GM12878 (cell line): ENCODE data around the gene CADPS. TPM values are rescaled to one million over a fixed set of nuclear protein-coding genes. Genes with fewer than 3 reads are reported as not detected.

Experiments
- ATAC-seq: fragments of 200-7000 bp; cut with Tn5 transposase; 3 replicates; pipeline ENCODE4 v1.9.1; 2020; ENCODE audit warnings: mild to moderate bottlenecking, moderate library complexity
- BruUV-seq: library from RNA; stranded (reverse); fragments of 400-500 nt; replicated peaks from 2 replicates; lab custom pipeline; 2021; lab: Mats Ljungman, UMichigan
- CTCF ChIA-PET: fragments of 300-600 bp; sonication (Branson Sonifier 250); formaldehyde crosslinking; extraction: SDS; loops from one replicate; lab custom pipeline; 2021; ENCODE audit warnings: inconsistent platforms; lab: Yijun Ruan, JAX
- POLR2A ChIA-PET: fragments of 350-600 bp; formaldehyde crosslinking; extraction: SDS; loops from one replicate; lab custom pipeline; 2021; ENCODE audit warnings: inconsistent platforms; lab: Charles Lee
- RAD21 ChIA-PET: fragments of 300-600 bp; sonication (Branson Sonifier 250); formaldehyde crosslinking; loops from one replicate; lab custom pipeline; 2023; ENCODE audit warnings: antibody characterized with exemption; ENCODE audit not compliant: unreplicated experiment; lab: Charles Lee
- SMC1A ChIA-PET: fragments of 300-600 bp; sonication (Branson Sonifier 250); formaldehyde crosslinking; loops from one replicate; lab custom pipeline; 2023; ENCODE audit not compliant: unreplicated experiment, uncharacterized antibody; lab: Charles Lee
- DNase-seq: peaks from one replicate; pipeline ENCODE4 v3.0.0-alpha.2; 2011; ENCODE audit warnings: low read depth, low spot score
- FAIRE-seq: peaks from 3 replicates; lab custom pipeline; 2011; peaks lifted over from hg19 to GRCh38; lab: Jason Lieb, UNC
- H2AFZ ChIP-seq: 2 replicates; pipeline ENCODE4 v1.6.0; 2011; ENCODE audit warnings: low read depth, low read length, control low read depth; ENCODE audit not compliant: control insufficient read depth
- H3K27ac ChIP-seq: 2 replicates; pipeline ENCODE4 v1.5.1; 2011; ENCODE audit warnings: control low read depth; ENCODE audit not compliant: control insufficient read depth, insufficient read depth
- H3K27me3 ChIP-seq, 2 experiments: replicated peaks in 1 of 2; 2 replicates each; pipeline versions ENCODE4 v1.6.0 to v1.6.1; 2011; ENCODE audit warnings: low read length in 1 of 2; ENCODE audit not compliant: control insufficient read depth in 2 of 2, insufficient read depth in 2 of 2
- H3K36me3 ChIP-seq, 2 experiments: 2 replicates each; pipeline ENCODE4 v1.5.1; 2011; ENCODE audit warnings: low read length in 1 of 2; ENCODE audit not compliant: control insufficient read depth in 2 of 2, insufficient read depth in 2 of 2
- H3K4me1 ChIP-seq: 2 replicates; pipeline ENCODE4 v1.6.1; 2011; ENCODE audit warnings: mild to moderate bottlenecking, low read length, moderate library complexity, mixed read lengths; ENCODE audit not compliant: control insufficient read depth, insufficient read depth
- H3K4me2 ChIP-seq: 2 replicates; pipeline ENCODE4 v1.6.0; 2011; ENCODE audit warnings: control low read depth; ENCODE audit not compliant: control insufficient read depth, insufficient read depth
- H3K4me3 ChIP-seq: fragments of 200-600 bp; sonication (generic); 2 replicates; pipeline ENCODE4 v1.5.1; 2016
- H3K79me2 ChIP-seq: 2 replicates; pipeline ENCODE4 v1.6.0; 2011; ENCODE audit warnings: low read length; ENCODE audit not compliant: control insufficient read depth, insufficient read depth
- H3K9ac ChIP-seq: 2 replicates; pipeline ENCODE4 v1.8.0; 2011; ENCODE audit warnings: low read length, control low read depth, mixed read lengths; ENCODE audit not compliant: control insufficient read depth, insufficient read depth
- H3K9me3 ChIP-seq: replicated peaks from 3 replicates; pipeline ENCODE4 v1.5.1; 2011; ENCODE audit warnings: mild to moderate bottlenecking, low read length; ENCODE audit not compliant: control insufficient read depth, insufficient read depth
- H4K20me1 ChIP-seq: 2 replicates; pipeline ENCODE4 v1.6.0; 2011; ENCODE audit not compliant: control insufficient read depth, insufficient read depth
- ASH2L ChIP-seq: fragments of 300-600, 200-600 bp; sonication (generic); IDR thresholded peaks from 2 replicates; pipeline ENCODE4 v1.6.1; 2017; ENCODE audit warnings: low read depth, mild to moderate bottlenecking, borderline replicate concordance
- ATF2 ChIP-seq: IDR thresholded peaks from 2 replicates; pipeline ENCODE4 v1.6.1; 2012; ENCODE audit warnings: low read length, inconsistent platforms
- BACH1 ChIP-seq: fragments of 450-650 bp; IDR thresholded peaks from 2 replicates; pipeline ENCODE4 v1.6.1; 2017; ENCODE audit warnings: mild to moderate bottlenecking, borderline replicate concordance
- CBX5 ChIP-seq: sonication (generic); IDR thresholded peaks from 2 replicates; pipeline ENCODE4 v1.6.1; 2016; ENCODE audit warnings: low read depth, moderate library complexity, mild to moderate bottlenecking, inconsistent platforms
- CREB1 ChIP-seq: IDR thresholded peaks from 2 replicates; pipeline ENCODE4 v1.6.1; 2012; ENCODE audit warnings: low read depth, mild to moderate bottlenecking, inconsistent platforms
- MEF2A ChIP-seq: IDR thresholded peaks from 2 replicates; pipeline ENCODE4 v1.6.1; 2011; ENCODE audit warnings: low read depth, mild to moderate bottlenecking, low read length, moderate library complexity; ENCODE audit not compliant: insufficient read depth
- NKRF ChIP-seq: fragments of 450-650 bp; conservative IDR thresholded peaks from 2 replicates; pipeline ENCODE4 v1.6.1; 2017; ENCODE audit warnings: mild to moderate bottlenecking, moderate library complexity
- POLR2A ChIP-seq: IDR thresholded peaks from 2 replicates; pipeline ENCODE4 v1.6.1; 2011; ENCODE audit warnings: low read depth, mild to moderate bottlenecking, low read length
- RUNX3 ChIP-seq: IDR thresholded peaks from 2 replicates; pipeline ENCODE4 v1.6.1; 2012; ENCODE audit warnings: low read length, inconsistent platforms
- SMAD5 ChIP-seq: IDR thresholded peaks from 2 replicates; pipeline ENCODE4 v1.6.1; 2016; ENCODE audit warnings: antibody characterized with exemption, low read depth
- SMC3 ChIP-seq: IDR thresholded peaks from 2 replicates; pipeline ENCODE4 v1.6.1; 2011; ENCODE audit warnings: low read length, improper control_type of control experiment, borderline replicate concordance
- SUPT20H ChIP-seq: IDR thresholded peaks from 2 replicates; pipeline ENCODE4 v1.6.1; 2011; ENCODE audit warnings: low read depth, mild to moderate bottlenecking, low read length, moderate library complexity, borderline replicate concordance; ENCODE audit not compliant: control insufficient read depth
- TAF1 ChIP-seq: IDR thresholded peaks from 2 replicates; pipeline ENCODE4 v1.6.1; 2011; ENCODE audit warnings: mild to moderate bottlenecking, low read depth, low read length, borderline replicate concordance
- TCF12 ChIP-seq: IDR thresholded peaks from 2 replicates; pipeline ENCODE4 v1.6.1; 2011; ENCODE audit warnings: low read depth, mild to moderate bottlenecking, low read length
- USF2 ChIP-seq: IDR thresholded peaks from 2 replicates; pipeline ENCODE4 v1.6.1; 2011; ENCODE audit warnings: low read depth, low read length, improper control_type of control experiment, borderline replicate concordance
- ZNF217 ChIP-seq: fragments of 450-650 bp; IDR thresholded peaks from 2 replicates; pipeline ENCODE4 v1.6.1; 2017; ENCODE audit warnings: antibody characterized with exemption, mild to moderate bottlenecking
- ZSCAN29 ChIP-seq: fragments of 450-650 bp; IDR thresholded peaks from 2 replicates; pipeline ENCODE4 v1.6.1; 2017; ENCODE audit warnings: mild to moderate bottlenecking, moderate library complexity
- in situ Hi-C: fragments of 300-500 bp; cut with MboI; formaldehyde crosslinking; loops from 9 replicates; pipeline ENCODE4 v1.14.3; 2018; ENCODE audit warnings: mixed read lengths
- intact Hi-C: fragments of 100-400 bp; cut with micrococcal nuclease; formaldehyde crosslinking; loops from one replicate; pipeline ENCODE4 v1.14.2; 2022; ENCODE audit not compliant: unreplicated experiment
- polyA plus RNA-seq, 11 experiments: library from polyadenylated mRNA; depleted of rRNA in 4 of 11; unstranded in 6 of 11; stranded (reverse) in 5 of 11; fragments of >200 nt; fragmentation: Nextera tagmentation in 4 of 11; fragmentation: Illumina TruSeq in 1 of 11; extraction: Ambion mirVana in 4 of 11; extraction: Trizol in 1 of 11; gene quantifications; 1 replicate in 1 of 11; 2 replicates in 10 of 11; pipeline versions ENCODE4 v1.2.1 to v1.2.3, GENCODE V29; 2011 to 2016; ENCODE audit warnings: inconsistent platforms in 2 of 11, missing spikeins in 2 of 11, low read depth in 1 of 11
- total RNA-seq, 4 experiments: library from RNA; depleted of rRNA in 3 of 4; stranded (reverse); fragments of >200 nt in 3 of 4; fragmentation: Illumina TruSeq in 1 of 4; extraction: Trizol in 1 of 4; gene quantifications; 2 replicates each; pipeline versions ENCODE4 v1.2.1 to v1.2.3, GENCODE V29; 2013 to 2021

CADPS gene
- total and polyA plus RNA-seq, 10 of the 15 experiments (the other 5 are each of a cell fraction or from before 2014, with no cell fraction given) = 0.20 TPM; not detected in 9

GRCh38 chr3:62696011-62696410, 179.2 kb downstream of the CADPS start:
- H3K27me3 ChIP-seq = no peaks in the 10 kb centered on the region
- no peak for TF ChIP-seq RUNX3
- TF ChIP-seq ATF2 = no peak
- no peak for TF ChIP-seq TCF12
- TF ChIP-seq SMC3 = no peak
- TF ChIP-seq POLR2A = no peak
- TF ChIP-seq CREB1 = no peak
- no peak for TF ChIP-seq ZSCAN29
- no peak for TF ChIP-seq MEF2A
- no peak for TF ChIP-seq ASH2L
- TF ChIP-seq ZNF217 = no peak
- TF ChIP-seq TAF1 = no peak
- no peak for TF ChIP-seq SUPT20H
- TF ChIP-seq CBX5 = no peak
- TF ChIP-seq NKRF = no peak
- TF ChIP-seq USF2 = no peak
- TF ChIP-seq SMAD5 = no peak
- no peak for TF ChIP-seq BACH1
- BruUV-seq = no TSS peak
- no peaks in the 10 kb centered on the region for H3K36me3 ChIP-seq
- no peaks in the 10 kb centered on the region for H3K79me2 ChIP-seq
- H2AFZ ChIP-seq = no peak overlapping the region
- in situ Hi-C loops = no loop called here
- no peak overlapping the region for H3K4me3 ChIP-seq
- ATAC-seq (no peak), DNase-seq (no peak), FAIRE-seq (no peak)
- H4K20me1 ChIP-seq = no peaks in the 10 kb centered on the region
- H3K9me3 ChIP-seq = no peaks in the 10 kb centered on the region
- ChIA-PET POLR2A (no interaction called here), CTCF (no interaction called here), SMC1A (interaction anchor here (1.4 kb wide), 1 partner anchor 40 kb away, joined by 3 read pairs; no protein-coding TSS in a partner anchor), RAD21 (no interaction called here)
- intact Hi-C loops = no loop called here
- no peaks in the 10 kb centered on the region for H3K4me1 ChIP-seq
- H3K9ac ChIP-seq = no peak overlapping the region
- H3K4me2 ChIP-seq = no peak overlapping the region
- H3K27ac ChIP-seq = no peak overlapping the region
